ENCODE results near the gene RNF34. TPM values are rescaled to one million over a fixed set of nuclear protein-coding genes. Genes with fewer than 3 reads are reported as not detected.
A peak's percentile ranks its signal among the peaks of the same experiment; 100 is the strongest.

The RNF34 gene
- total and polyA plus RNA-seq, 4 donors: 13.9 to 49.2 (median 31.8) TPM

- peaks cover 35 to 50% (median 42%) of the 10 kb centered on the region in 4 donors for H3K36me3 ChIP-seq (ENCODE audit: control insufficient read depth in 4 of 4, insufficient read depth in 4 of 4, low read length in 4 of 4)
- H3K27me3 ChIP-seq (ENCODE audit: control insufficient read depth in 3 of 3, insufficient read depth in 3 of 3, low read length in 2 of 3): no peaks in the 10 kb centered on the region
- DNase-seq: no peak
- H3K9me3 ChIP-seq (ENCODE audit: control insufficient read depth in 4 of 4, insufficient read depth in 3 of 4, low read length in 3 of 4): no peaks in the 10 kb centered on the region
- H3K4me3 ChIP-seq: no peak overlapping the region
- H3K27ac ChIP-seq (ENCODE audit: low read depth in 1 of 2, low read length in 1 of 2): peak overlapping the region in 1 of 2 donors; percentile 88
- TF ChIP-seq CTCF (IDR thresholded peaks at IDR 0.05; ENCODE audit: control extremely low read depth, extremely low read depth): no peak
- peaks cover 0 to 10% (median 0%) of the 10 kb centered on the region in 5 donors for H3K4me1 ChIP-seq (ENCODE audit: control insufficient read depth in 5 of 5, insufficient read depth in 5 of 5, low read length in 5 of 5)
- 95 to 97% methylated on average over 14 of the region's 14 CpGs for WGBS, 2 donors
- H3K9ac ChIP-seq (ENCODE audit: insufficient read depth in 1 of 2, low read length in 2 of 2): no peak overlapping the region
- no peak for ATAC-seq (ENCODE audit: insufficient read depth, low FRiP score)
These were observed 23.3 kb downstream of the RNF34 start for GRCh38 chr12:121423253-121423652.

- peaks cover 34 to 56% (median 44%) of the 10 kb centered on the region in 4 donors for H3K36me3 ChIP-seq (ENCODE audit: control insufficient read depth in 4 of 4, insufficient read depth in 4 of 4, low read length in 4 of 4)
- ATAC-seq (ENCODE audit: insufficient read depth, low FRiP score) (no peak), DNase-seq (no peak)
- no peaks in the 10 kb centered on the region for H3K9me3 ChIP-seq (ENCODE audit: control insufficient read depth in 4 of 4, insufficient read depth in 3 of 4, low read length in 3 of 4)
- WGBS, 2 donors: 92 to 94% methylated on average over 13 of the region's 13 CpGs
- no peak overlapping the region for H3K9ac ChIP-seq (ENCODE audit: insufficient read depth in 1 of 2, low read length in 2 of 2)
- H3K27ac ChIP-seq (ENCODE audit: low read depth in 1 of 2, low read length in 1 of 2): peak overlapping the region in 1 of 2 donors; percentile 88
- H3K27me3 ChIP-seq (ENCODE audit: control insufficient read depth in 3 of 3, insufficient read depth in 3 of 3, low read length in 2 of 3): no peaks in the 10 kb centered on the region
- peaks cover 0 to 10% (median 0%) of the 10 kb centered on the region in 5 donors for H3K4me1 ChIP-seq (ENCODE audit: control insufficient read depth in 5 of 5, insufficient read depth in 5 of 5, low read length in 5 of 5)
- TF ChIP-seq CTCF (IDR thresholded peaks at IDR 0.05; ENCODE audit: control extremely low read depth, extremely low read depth): no peak
- no peak overlapping the region for H3K4me3 ChIP-seq
These were observed 24.0 kb downstream of the RNF34 start for GRCh38 chr12:121423682-121424623.

- H3K9ac ChIP-seq (ENCODE audit: insufficient read depth in 1 of 2, low read length in 2 of 2): no peak overlapping the region
- peak overlapping the region in 1 of 2 donors; percentile 76 for H3K27ac ChIP-seq (ENCODE audit: low read depth in 1 of 2, low read length in 1 of 2)
- H3K4me3 ChIP-seq: no peak overlapping the region
- DNase-seq (no peak), ATAC-seq (ENCODE audit: insufficient read depth, low FRiP score) (no peak)
- no peaks in the 10 kb centered on the region for H3K27me3 ChIP-seq (ENCODE audit: control insufficient read depth in 3 of 3, insufficient read depth in 3 of 3, low read length in 2 of 3)
- H3K9me3 ChIP-seq (ENCODE audit: control insufficient read depth in 4 of 4, insufficient read depth in 3 of 4, low read length in 3 of 4): no peaks in the 10 kb centered on the region
- H3K36me3 ChIP-seq (ENCODE audit: control insufficient read depth in 4 of 4, insufficient read depth in 4 of 4, low read length in 4 of 4): peaks cover 34 to 57% (median 44%) of the 10 kb centered on the region in 4 donors
- H3K4me1 ChIP-seq (ENCODE audit: control insufficient read depth in 5 of 5, insufficient read depth in 5 of 5, low read length in 5 of 5): peaks cover 0 to 10% (median 0%) of the 10 kb centered on the region in 5 donors
- WGBS, 2 donors: 96 to 97% methylated on average over 1 of the region's 1 CpG
- TF ChIP-seq CTCF (IDR thresholded peaks at IDR 0.05; ENCODE audit: control extremely low read depth, extremely low read depth): no peak
These were observed 24.7 kb downstream of the RNF34 start for GRCh38 chr12:121424624-121424975.
